NCI-H146 (cell line): Measurements from ENCODE around the gene PNMA1.

Experiments used
- DNase-seq: peaks from one replicate; lab custom pipeline; 2025; lab: John Stamatoyannopoulos, UW

Gene PNMA1

GRCh38 chr14:73736842-73737241 is 22.7 kb upstream of the PNMA1 start:
- DNase-seq, result no peak

- no peak for DNase-seq
Measured at GRCh38 chr14:73732006-73732405, 17.8 kb upstream of the PNMA1 start.

- DNase-seq, result no peak
Measured at GRCh38 chr14:73731111-73731510, 16.9 kb upstream of the PNMA1 start.

- DNase-seq, result no peak
Measured at GRCh38 chr14:73729556-73730265, 15.5 kb upstream of the PNMA1 start.

- peak; percentile 46 for DNase-seq
Measured at GRCh38 chr14:73728717-73729330, 14.6 kb upstream of the PNMA1 start.

- DNase-seq, result no peak
Measured at GRCh38 chr14:73727166-73727565, 13.0 kb upstream of the PNMA1 start.

GRCh38 chr14:73726025-73726961 is 12.1 kb upstream of the PNMA1 start:
- DNase-seq, result no peak

- DNase-seq, result no peak
Measured at GRCh38 chr14:73725116-73726024, 11.2 kb upstream of the PNMA1 start.

- DNase-seq, result no peak
Measured at GRCh38 chr14:73724696-73725095, 10.5 kb upstream of the PNMA1 start.

- DNase-seq, result no peak
Measured at GRCh38 chr14:73723797-73724661, 9.8 kb upstream of the PNMA1 start.

GRCh38 chr14:73723406-73723796 is 9.2 kb upstream of the PNMA1 start:
- no peak for DNase-seq

GRCh38 chr14:73722581-73722980 is 8.4 kb upstream of the PNMA1 start:
- DNase-seq, result no peak

- no peak for DNase-seq
Measured at GRCh38 chr14:73721101-73721821, 7.1 kb upstream of the PNMA1 start.

GRCh38 chr14:73720636-73721035 is 6.5 kb upstream of the PNMA1 start:
- no peak for DNase-seq

- DNase-seq, result no peak
Measured at GRCh38 chr14:73719791-73720190, 5.6 kb upstream of the PNMA1 start.

- no peak for DNase-seq
Measured at GRCh38 chr14:73719361-73719760, 5.2 kb upstream of the PNMA1 start.

- DNase-seq, result no peak
Measured at GRCh38 chr14:73718418-73719251, 4.5 kb upstream of the PNMA1 start.

GRCh38 chr14:73717711-73718417 is 3.7 kb upstream of the PNMA1 start:
- no peak for DNase-seq

GRCh38 chr14:73717266-73717665 is 3.1 kb upstream of the PNMA1 start:
- DNase-seq, result no peak
